ENCODE results near the gene VRK3. TPM values are rescaled to one million over a fixed set of nuclear protein-coding genes. Genes with fewer than 3 reads are reported as not detected.

The VRK3 gene
- total RNA-seq, 1 donor from 2014 or later = 11.1 TPM

DNA sequence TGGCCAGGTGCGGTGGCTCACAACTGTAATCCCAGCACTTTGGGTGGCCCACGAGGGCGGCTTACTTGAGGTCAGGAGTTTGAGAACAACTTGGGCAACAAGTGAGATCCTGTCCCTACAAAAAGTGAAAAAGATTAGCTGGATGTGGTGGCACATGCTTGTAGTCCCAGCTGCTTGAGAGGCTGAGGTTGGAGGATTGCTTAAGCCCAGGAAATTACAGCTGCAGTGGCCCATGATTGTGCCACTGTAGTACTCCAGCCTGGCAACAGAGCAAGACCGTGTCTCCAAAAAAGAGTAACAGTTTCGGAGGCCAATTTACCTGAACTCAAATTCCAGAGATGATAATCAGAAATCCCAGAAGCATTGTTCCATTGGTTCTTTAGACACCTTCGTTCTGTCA, 5.1 kb upstream of the VRK3 start:
- DNase-seq (ENCODE audit: low spot score) = no peak

GRCh38 chr19:50026550-50026906, 1.4 kb upstream of the VRK3 start:
- no peak for DNase-seq (ENCODE audit: low spot score)

DNA sequence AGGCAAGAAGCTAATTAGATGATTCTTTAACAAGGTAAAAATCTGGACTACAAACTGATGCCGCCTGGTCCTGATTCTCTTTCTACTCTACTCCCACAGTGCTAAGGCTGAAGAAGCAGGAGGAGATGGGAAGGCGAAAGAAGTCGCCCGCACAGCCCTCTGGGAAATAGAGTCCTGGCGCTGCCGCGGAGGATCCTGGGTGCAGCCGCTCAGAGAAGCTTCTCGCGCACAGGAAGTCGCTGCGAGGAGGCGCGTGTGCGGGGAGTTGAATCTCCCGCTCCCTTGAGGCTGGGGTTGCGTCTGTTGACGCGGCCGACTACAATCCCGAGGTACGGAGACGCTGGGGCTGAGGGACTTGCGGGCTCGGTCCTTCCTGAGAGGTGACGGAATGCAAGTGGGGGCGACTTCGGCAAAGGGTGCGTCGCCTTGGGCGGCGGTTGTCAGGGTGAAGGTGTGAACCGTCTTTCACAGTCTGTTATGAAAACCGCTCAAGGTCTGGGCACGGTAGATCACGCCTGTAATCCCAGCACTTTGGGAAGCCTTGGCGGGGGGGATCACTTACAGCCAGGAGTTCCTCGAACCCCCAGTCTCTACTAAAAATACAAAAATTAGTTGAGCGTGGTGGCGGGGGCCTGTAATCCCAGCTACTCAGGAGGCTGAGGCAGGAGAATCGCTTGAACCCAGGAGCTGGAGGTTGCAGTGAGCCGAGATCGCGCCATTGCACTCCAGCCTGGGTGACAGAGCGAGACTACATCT, 800 bp upstream of the VRK3 start, which contains the start of gene ZNF473:
ZNF473 (plus strand) TSS at position 212 of the 756 bp plus-strand sequence. CDS start 5,078 bp downstream, outside the sequence.
- peak; percentile 99 for DNase-seq (ENCODE audit: low spot score)

GRCh38 chr19:50024719-50025021, 502 bp downstream of the VRK3 start:
- DNase-seq (ENCODE audit: low spot score) = no peak

DNA sequence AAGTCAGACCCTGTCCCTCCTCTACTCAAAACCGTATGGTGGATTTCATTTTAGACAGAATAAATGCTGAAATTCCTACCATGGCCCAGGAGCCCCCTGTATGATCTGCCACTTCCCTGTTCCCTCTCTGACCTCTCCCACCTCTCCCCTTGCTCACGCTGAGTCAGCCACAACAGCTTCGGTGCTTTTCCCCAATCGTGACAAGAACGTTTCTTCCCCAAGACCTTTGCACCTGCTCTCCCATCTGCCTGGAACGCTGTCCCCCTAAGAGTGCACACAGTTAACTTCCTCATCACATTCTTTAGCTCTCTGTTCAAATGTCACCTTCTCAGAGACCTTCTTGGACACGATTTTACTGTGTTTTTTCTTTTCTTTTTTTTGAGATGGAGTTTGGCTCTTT, 2.3 kb downstream of the VRK3 start:
- no peak for DNase-seq (ENCODE audit: low spot score)

GRCh38 chr19:50020481-50020880, 4.7 kb downstream of the VRK3 start:
- no peak for DNase-seq (ENCODE audit: low spot score)

- no peak for DNase-seq (ENCODE audit: low spot score)
These were observed 8.9 kb downstream of the VRK3 start for GRCh38 chr19:50016225-50016807.

GRCh38 chr19:50008532-50008931, 16.6 kb downstream of the VRK3 start:
- no peak for DNase-seq (ENCODE audit: low spot score)

DNA sequence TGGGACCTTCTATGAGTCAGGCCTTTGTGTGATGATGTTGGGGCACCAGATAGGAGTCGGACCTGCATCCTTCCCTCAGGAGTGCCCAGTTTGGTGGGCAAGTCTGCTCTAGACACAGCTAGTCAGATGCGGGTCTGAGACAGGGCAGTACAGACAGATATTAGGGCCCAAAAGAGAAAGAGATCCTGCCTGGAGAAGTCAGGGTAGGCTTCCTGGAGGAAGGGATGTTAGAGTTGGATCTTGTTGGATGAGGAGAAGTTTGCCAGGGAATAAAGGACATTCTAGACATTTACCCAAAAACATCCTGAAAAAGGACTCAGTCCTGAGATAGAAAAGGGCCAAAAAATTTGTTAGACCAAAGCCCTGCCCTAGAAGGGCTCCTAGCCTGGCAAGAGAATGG, 17.2 kb downstream of the VRK3 start:
- no peak for DNase-seq (ENCODE audit: low spot score)

GRCh38 chr19:50007170-50007569, 18.0 kb downstream of the VRK3 start:
- no peak for DNase-seq (ENCODE audit: low spot score)

DNA sequence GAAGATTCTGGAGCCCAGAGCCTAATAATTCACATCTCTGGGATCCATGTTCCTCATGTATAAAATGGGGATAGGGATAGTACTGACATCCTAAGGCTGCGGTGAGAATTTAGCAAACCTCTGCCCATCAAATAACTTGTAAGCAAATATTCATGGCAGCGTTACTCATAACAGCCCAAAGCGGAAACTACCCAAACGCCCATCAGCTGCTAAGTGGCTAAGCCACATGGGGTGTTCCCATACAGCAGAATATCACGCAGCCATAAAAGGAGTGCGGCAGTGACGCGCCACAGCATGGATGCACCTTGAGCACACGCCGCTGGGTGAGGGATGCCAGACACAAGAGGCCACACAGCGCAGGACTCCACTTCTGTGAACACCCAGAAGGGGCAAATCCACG, 19.7 kb downstream of the VRK3 start:
- DNase-seq (ENCODE audit: low spot score) = no peak

- peak; percentile 69 for DNase-seq (ENCODE audit: low spot score)
These were observed 21.3 kb downstream of the VRK3 start for GRCh38 chr19:50003810-50004419.

DNA sequence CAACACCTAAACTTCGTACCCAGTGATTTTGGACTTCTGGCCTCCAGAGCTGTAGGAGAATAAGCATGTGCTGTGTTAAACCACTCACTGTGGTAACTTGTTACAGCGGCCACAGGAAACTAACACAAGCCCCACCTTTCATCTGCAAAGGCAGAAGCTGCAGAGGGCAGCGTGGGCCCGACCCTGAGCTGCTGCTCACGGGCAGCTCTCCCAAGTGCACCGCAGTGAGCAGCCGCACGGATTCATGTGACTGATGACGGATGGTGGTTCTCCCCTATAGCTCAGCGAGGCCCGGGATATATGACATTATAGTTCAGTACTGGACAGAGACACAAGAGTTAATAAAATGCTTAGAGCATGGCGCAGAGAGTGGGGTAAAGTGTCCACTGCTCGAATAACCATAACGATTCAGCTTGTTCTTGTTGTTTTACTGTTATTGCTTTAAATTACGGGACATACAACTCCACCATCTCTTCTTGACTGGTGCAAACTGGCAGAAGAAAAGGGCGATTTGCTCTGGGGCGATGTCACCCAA, 21.9 kb downstream of the VRK3 start:
- no peak for DNase-seq (ENCODE audit: low spot score)

GRCh38 chr19:50002386-50002960, 22.7 kb downstream of the VRK3 start:
- DNase-seq (ENCODE audit: low spot score) = no peak

- no peak for DNase-seq (ENCODE audit: low spot score)
These were observed 23.4 kb downstream of the VRK3 start for GRCh38 chr19:50001775-50002174.

- DNase-seq (ENCODE audit: low spot score) = no peak
These were observed 24.2 kb downstream of the VRK3 start for GRCh38 chr19:50000841-50001557.

- DNase-seq (ENCODE audit: low spot score) = no peak
These were observed 24.9 kb downstream of the VRK3 start for GRCh38 chr19:50000038-50000840.

GRCh38 chr19:49999371-50000010, 25.7 kb downstream of the VRK3 start:
- no peak for DNase-seq (ENCODE audit: low spot score)

DNA sequence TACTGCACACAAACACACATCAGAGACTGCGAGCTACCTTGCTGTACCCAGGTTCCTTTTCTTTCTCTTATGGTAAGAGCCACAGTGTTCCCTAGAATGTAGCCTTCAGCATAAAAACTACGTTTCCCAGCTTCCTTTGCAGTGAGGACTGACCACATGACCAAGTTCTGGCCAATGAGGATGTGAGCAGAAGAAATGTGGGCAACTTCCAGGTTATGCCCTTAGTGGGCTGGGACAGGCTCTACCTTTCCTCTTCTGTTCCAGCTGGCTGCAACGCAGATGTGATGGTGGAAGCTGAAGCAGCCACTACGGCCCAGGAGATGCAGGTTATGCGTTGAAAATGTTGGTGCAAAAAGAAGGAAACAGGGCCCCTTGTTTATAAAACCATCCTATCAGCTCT, 27.5 kb downstream of the VRK3 start:
- no peak for DNase-seq (ENCODE audit: low spot score)

- no peak for DNase-seq (ENCODE audit: low spot score)
These were observed 36.7 kb downstream of the VRK3 start for GRCh38 chr19:49988433-49988832.

DNA sequence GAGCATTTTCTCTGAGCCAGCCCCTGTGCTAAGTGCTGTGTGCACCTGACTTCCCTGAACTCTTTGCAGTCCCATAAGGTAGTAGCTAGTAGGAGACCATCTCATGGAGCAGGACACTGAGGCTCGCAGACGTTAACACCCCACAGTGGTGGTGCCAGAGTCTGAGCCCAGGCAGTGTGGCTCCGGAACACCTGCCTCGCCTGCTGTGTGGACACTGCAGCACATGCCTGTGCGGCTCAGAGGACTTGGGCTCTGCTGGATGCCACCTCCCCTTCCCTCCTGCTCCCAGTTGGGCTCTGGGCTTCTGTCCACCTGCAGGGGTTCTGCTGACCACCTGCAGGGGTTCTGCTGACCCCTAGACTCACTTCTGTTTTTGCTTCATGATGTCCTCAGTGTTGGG, 37.2 kb downstream of the VRK3 start:
- no peak for DNase-seq (ENCODE audit: low spot score)
